A549 (cell line): ENCODE results near the gene MTHFS.

Source experiments
- EP300 ChIP-seq, 2 experiments: fragments of >200 bp; sonication (Bioruptor Twin); formaldehyde crosslinking; IDR thresholded peaks; 2 replicates in 1 of 2; 3 replicates in 1 of 2; pipeline ENCODE4 v1.6.1; 2016 to 2017
- ESRRA ChIP-seq: fragments of 150-350 bp; IDR thresholded peaks from 2 replicates; pipeline ENCODE4 v1.6.1; 2014; ENCODE audit warnings: mild to moderate bottlenecking, low read length, borderline replicate concordance
- NR3C1 ChIP-seq: fragments of >200 bp; sonication (Bioruptor Twin); formaldehyde crosslinking; IDR thresholded peaks from 3 replicates; pipeline ENCODE4 v1.6.1; 2017
- POLR2A ChIP-seq: IDR thresholded peaks from 2 replicates; pipeline ENCODE4 v1.6.1; 2012; ENCODE audit warnings: mild to moderate bottlenecking, low read length
- ZNF302 ChIP-seq: fragments of 250-450 bp; sonication (Bioruptor Pico); IDR thresholded peaks from 2 replicates; pipeline ENCODE4 v1.9.0; 2021; ENCODE audit warnings: inconsistent platforms, mild to moderate bottlenecking, moderate library complexity
- TF ChIP-seq, protein P1 (sequence below): fragments of >200 bp; sonication (Bioruptor Twin); formaldehyde crosslinking; IDR thresholded peaks from 3 replicates; pipeline ENCODE4 v1.5.1; 2016
- TF ChIP-seq, protein P2 (sequence below): IDR thresholded peaks from 2 replicates; pipeline ENCODE4 v1.6.1; 2012
- TF ChIP-seq, protein P3 (sequence below): fragments of 150-350 bp; IDR thresholded peaks from 2 replicates; pipeline ENCODE4 v1.6.1; 2014; ENCODE audit warnings: low read depth, mild to moderate bottlenecking, low read length
- TF ChIP-seq, protein P4 (sequence below): fragments of 200-600 bp; sonication (generic); IDR thresholded peaks from 2 replicates; pipeline ENCODE4 v1.6.1; 2016; ENCODE audit warnings: antibody characterized with exemption, mild to moderate bottlenecking, moderate library complexity
- TF ChIP-seq, protein P5 (sequence below): fragments of 450-650 bp; IDR thresholded peaks from 2 replicates; pipeline ENCODE4 v1.6.1; 2014; ENCODE audit warnings: antibody characterized with exemption

DNA sequence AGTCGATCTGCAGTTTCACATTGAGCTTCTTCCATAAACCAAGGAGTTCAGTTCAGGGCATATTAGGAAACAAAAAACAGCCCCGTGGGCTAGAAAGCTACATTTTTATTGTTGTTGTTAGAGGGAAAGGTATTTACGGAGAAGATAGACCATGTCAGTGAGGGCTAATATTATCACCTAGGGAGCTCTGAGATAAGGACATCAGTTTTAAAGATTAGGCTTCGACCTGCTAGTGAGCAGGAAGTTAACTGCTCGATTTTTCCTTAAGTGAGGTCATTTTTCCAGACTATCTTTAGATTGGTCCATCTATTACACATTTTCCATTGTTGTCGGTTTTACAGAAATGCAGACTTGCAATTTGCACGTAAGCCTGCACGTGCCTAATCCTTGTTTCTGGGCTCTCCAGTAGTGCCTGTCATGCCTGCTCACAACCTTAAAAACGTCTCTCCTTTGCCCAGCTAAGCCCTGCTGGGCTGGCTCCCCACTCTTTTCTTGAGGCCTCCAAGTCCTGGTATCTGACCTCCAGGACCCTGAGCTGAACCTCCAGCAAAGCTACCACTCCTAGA lies 72.6 kb downstream of the MTHFS start:
- TF ChIP-seq, protein P1, sequence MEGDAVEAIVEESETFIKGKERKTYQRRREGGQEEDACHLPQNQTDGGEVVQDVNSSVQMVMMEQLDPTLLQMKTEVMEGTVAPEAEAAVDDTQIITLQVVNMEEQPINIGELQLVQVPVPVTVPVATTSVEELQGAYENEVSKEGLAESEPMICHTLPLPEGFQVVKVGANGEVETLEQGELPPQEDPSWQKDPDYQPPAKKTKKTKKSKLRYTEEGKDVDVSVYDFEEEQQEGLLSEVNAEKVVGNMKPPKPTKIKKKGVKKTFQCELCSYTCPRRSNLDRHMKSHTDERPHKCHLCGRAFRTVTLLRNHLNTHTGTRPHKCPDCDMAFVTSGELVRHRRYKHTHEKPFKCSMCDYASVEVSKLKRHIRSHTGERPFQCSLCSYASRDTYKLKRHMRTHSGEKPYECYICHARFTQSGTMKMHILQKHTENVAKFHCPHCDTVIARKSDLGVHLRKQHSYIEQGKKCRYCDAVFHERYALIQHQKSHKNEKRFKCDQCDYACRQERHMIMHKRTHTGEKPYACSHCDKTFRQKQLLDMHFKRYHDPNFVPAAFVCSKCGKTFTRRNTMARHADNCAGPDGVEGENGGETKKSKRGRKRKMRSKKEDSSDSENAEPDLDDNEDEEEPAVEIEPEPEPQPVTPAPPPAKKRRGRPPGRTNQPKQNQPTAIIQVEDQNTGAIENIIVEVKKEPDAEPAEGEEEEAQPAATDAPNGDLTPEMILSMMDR, result no peak
- TF ChIP-seq, protein P2, sequence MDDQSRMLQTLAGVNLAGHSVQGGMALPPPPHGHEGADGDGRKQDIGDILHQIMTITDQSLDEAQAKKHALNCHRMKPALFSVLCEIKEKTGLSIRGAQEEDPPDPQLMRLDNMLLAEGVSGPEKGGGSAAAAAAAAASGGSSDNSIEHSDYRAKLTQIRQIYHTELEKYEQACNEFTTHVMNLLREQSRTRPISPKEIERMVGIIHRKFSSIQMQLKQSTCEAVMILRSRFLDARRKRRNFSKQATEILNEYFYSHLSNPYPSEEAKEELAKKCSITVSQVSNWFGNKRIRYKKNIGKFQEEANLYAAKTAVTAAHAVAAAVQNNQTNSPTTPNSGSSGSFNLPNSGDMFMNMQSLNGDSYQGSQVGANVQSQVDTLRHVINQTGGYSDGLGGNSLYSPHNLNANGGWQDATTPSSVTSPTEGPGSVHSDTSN, result no peak
- TF ChIP-seq POLR2A (no peak), NR3C1 (no peak), EP300 (IDR thresholded peaks at IDR 0.05) (no peak), ESRRA (no peak), ZNF302 (CRISPR knock-in tag) (no peak)
- TF ChIP-seq, protein P3, sequence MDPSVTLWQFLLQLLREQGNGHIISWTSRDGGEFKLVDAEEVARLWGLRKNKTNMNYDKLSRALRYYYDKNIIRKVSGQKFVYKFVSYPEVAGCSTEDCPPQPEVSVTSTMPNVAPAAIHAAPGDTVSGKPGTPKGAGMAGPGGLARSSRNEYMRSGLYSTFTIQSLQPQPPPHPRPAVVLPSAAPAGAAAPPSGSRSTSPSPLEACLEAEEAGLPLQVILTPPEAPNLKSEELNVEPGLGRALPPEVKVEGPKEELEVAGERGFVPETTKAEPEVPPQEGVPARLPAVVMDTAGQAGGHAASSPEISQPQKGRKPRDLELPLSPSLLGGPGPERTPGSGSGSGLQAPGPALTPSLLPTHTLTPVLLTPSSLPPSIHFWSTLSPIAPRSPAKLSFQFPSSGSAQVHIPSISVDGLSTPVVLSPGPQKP, result no peak
- TF ChIP-seq, protein P4, sequence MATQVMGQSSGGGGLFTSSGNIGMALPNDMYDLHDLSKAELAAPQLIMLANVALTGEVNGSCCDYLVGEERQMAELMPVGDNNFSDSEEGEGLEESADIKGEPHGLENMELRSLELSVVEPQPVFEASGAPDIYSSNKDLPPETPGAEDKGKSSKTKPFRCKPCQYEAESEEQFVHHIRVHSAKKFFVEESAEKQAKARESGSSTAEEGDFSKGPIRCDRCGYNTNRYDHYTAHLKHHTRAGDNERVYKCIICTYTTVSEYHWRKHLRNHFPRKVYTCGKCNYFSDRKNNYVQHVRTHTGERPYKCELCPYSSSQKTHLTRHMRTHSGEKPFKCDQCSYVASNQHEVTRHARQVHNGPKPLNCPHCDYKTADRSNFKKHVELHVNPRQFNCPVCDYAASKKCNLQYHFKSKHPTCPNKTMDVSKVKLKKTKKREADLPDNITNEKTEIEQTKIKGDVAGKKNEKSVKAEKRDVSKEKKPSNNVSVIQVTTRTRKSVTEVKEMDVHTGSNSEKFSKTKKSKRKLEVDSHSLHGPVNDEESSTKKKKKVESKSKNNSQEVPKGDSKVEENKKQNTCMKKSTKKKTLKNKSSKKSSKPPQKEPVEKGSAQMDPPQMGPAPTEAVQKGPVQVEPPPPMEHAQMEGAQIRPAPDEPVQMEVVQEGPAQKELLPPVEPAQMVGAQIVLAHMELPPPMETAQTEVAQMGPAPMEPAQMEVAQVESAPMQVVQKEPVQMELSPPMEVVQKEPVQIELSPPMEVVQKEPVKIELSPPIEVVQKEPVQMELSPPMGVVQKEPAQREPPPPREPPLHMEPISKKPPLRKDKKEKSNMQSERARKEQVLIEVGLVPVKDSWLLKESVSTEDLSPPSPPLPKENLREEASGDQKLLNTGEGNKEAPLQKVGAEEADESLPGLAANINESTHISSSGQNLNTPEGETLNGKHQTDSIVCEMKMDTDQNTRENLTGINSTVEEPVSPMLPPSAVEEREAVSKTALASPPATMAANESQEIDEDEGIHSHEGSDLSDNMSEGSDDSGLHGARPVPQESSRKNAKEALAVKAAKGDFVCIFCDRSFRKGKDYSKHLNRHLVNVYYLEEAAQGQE, result no peak
- TF ChIP-seq, protein P5, sequence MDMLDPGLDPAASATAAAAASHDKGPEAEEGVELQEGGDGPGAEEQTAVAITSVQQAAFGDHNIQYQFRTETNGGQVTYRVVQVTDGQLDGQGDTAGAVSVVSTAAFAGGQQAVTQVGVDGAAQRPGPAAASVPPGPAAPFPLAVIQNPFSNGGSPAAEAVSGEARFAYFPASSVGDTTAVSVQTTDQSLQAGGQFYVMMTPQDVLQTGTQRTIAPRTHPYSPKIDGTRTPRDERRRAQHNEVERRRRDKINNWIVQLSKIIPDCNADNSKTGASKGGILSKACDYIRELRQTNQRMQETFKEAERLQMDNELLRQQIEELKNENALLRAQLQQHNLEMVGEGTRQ, result no peak
